ENCODE results near the gene CD7.

- no peak for TF ChIP-seq CTCF (IDR thresholded peaks at IDR 0.05)
- TF ChIP-seq POLR2A (IDR thresholded peaks at IDR 0.05) = no peak
- TF ChIP-seq POLR2AphosphoS5 (IDR thresholded peaks at IDR 0.05) = no peak
These were observed 40.5 kb downstream of the CD7 start for GRCh38 chr17:82276938-82277337.
